DMS153 treated with DMSO at 0.1 percent for 48 hours (cell line): ENCODE data around the gene SETBP1.

ENCODE experiments used
- DNase-seq: peaks from one replicate; lab custom pipeline; 2025; ENCODE audit not compliant: unreplicated experiment; lab: John Stamatoyannopoulos, UW

Gene SETBP1

GRCh38 chr18:44730803-44731529 is 50.3 kb downstream of the SETBP1 start:
- no peak for DNase-seq

DNA sequence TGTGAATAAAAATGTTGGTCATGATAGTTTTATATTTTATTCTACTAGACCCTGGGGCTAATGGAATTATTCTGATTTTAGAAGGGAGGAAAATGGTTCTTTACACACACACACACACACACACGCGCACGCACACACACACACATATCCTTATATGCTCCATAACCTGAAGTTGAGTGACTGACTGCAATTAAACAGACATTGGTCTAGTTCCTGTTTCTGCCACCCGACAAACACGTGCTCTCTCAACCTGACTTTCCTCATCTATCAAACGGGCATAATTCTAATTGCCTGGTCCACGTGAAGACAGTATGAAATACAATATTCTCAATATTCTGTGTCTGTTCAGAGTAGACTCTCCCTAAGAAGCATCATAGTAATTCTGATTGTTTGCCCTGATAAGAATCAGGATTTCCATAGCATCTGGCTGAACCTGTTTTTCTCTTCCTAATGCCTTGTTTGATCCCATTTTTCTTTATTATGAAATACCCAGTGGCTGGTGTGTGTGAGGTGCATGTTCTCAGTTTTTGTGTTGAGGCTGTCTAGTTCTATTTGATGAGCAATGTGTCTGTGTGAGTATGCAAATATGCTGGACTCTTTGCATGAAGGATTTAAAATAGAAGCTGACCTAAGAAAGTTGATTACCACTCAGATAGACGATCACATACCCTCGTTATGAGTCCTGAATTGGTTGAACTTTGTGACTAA is 51.0 kb downstream of the SETBP1 start:
- no peak for DNase-seq

DNA sequence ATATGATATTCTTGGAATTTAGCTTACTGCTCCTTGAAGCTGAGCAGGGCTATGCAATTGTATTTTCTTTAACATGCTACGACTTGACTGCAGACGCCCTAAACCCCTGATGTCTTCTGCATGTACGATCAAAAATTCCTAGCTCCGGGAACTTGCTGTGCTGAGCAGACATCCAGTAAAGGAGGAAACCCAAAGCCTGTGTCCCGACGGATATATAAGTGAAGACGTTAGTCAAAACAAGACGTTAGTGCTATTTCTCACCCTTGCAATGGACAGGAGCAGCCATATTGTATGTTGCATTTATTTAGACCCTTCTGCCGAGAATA is 51.5 kb downstream of the SETBP1 start:
- DNase-seq, result no peak

- no peak for DNase-seq
These were observed 51.9 kb downstream of the SETBP1 start for GRCh38 chr18:44732599-44732998.

DNA sequence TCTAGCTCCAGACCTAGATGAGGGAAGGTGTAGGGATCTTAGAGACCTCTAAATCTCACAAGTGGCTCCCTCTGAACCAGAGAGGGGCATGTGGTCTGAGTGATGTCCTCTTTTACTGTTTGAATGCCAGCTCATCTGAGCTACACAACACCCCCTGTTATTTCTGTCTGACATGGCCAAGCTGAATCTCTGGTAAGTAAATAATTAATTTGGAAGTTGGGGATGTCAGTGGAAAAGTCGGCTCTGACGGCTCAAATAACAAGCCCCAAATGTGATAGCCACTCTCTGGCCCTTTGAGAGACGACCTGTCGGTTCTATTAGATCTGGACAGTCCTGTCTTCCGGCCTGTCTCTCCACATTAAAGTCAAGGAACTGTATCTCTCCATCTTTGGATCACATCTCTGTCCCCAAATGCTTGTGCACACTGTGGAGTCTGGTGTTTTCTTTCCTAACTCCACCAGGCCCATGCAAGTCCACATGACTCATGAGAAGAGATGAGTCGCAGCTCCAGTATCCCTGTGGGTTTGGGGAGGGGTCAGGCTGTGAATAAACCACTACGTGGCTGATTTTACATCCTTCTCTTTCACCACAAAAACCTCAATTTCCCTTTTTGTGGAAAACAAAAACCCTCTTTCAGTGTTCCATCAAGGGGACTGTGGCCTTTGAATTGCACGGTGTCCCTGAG is 52.5 kb downstream of the SETBP1 start:
- no peak for DNase-seq

GRCh38 chr18:44733754-44734465 is 53.2 kb downstream of the SETBP1 start:
- DNase-seq, result no peak

GRCh38 chr18:44735096-44735495 is 54.4 kb downstream of the SETBP1 start:
- DNase-seq, result no peak

- no peak for DNase-seq
These were observed 56.1 kb downstream of the SETBP1 start for GRCh38 chr18:44736664-44737380.

DNA sequence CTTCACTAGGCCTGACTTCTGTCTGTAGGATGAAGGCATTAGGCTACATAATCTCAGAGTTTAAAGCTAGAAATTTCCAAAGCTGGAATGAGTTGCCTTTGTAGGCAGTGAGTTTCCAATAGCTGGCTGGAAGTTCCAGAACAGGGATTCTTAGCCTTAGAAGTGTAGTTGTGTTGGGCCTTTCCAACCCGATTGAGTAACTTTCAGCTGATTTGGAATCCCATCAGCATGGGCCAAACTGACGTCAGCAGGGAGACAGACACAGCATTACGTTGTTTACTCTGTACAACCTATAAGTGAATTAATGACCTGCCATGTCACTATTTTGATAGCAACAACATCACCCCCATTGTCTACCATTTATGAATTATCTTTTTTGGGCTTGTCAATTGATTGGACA is 56.9 kb downstream of the SETBP1 start:
- no peak for DNase-seq

GRCh38 chr18:44740000-44740399 is 59.3 kb downstream of the SETBP1 start:
- DNase-seq, result no peak

DNA sequence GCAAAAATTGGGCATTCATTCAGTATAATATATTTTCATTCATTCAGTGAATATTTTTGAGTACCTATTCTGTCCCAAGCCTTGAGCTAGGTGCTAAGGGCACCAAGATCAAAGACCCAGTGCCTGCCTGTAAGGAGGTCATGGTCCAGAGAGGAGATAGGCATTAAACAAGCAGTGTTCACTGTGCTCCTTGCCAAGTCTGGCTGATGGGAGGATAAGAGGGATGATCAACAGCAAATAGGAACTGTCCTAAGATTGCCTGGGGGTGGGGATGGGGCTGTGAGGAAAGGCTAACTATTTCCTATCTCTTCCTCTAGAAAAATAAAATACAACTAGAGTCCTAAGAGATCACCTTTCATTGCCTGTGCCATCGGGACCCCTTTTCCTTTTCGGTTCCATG is 60.4 kb downstream of the SETBP1 start:
- DNase-seq, result no peak

- no peak for DNase-seq
These were observed 60.8 kb downstream of the SETBP1 start for GRCh38 chr18:44741511-44741910.

DNA sequence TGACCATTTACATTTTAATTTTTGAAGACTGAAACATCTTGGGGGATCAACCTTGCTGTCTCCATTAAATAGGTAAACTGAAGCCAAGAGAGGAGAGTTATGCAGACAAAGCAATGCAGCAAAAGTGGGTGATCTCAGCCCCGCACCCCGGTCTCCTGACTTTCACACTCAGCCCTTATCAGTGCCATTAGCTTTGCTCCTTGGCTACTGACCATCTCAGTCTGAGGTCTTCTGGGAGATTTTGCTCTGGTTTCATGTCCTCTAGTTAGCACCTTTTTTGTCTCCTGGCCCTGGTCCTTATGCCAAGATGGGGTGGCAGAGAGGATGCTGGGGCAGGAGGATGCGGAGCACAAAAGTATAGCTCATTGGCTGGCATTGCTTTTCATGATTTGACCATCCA is 61.4 kb downstream of the SETBP1 start:
- DNase-seq, result no peak

DNA sequence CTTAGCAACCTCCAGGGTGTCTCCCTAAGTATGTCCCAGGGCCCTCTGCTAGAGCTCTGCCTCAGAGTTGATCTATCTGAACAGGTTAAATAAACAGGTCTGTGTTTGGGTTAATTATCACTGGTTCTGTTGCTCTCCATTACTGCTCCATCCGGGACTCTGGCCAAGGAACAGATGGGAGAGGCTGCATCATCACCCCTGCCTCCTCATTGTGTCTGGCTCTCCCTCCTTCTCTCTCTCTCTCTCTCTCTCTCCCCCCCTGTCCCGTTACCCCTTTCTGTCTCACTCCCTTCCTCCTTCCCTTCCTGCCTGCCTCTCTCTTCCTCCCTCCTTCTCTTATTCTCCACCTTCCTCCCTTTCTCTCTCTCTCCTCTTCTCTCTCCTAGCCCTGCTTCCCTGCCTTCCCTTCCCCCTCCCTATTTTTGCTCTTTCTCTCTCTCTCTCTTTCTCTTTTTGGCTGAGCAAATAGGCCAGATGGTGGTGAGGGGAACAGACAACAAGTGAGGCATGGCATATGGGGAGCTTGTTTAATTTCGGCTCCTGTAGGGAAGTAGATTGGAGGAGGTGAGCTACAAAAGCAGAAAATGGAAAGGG is 62.1 kb downstream of the SETBP1 start:
- peak; percentile 89 for DNase-seq

GRCh38 chr18:44743631-44744030 is 62.9 kb downstream of the SETBP1 start:
- DNase-seq, result peak; percentile 40

DNA sequence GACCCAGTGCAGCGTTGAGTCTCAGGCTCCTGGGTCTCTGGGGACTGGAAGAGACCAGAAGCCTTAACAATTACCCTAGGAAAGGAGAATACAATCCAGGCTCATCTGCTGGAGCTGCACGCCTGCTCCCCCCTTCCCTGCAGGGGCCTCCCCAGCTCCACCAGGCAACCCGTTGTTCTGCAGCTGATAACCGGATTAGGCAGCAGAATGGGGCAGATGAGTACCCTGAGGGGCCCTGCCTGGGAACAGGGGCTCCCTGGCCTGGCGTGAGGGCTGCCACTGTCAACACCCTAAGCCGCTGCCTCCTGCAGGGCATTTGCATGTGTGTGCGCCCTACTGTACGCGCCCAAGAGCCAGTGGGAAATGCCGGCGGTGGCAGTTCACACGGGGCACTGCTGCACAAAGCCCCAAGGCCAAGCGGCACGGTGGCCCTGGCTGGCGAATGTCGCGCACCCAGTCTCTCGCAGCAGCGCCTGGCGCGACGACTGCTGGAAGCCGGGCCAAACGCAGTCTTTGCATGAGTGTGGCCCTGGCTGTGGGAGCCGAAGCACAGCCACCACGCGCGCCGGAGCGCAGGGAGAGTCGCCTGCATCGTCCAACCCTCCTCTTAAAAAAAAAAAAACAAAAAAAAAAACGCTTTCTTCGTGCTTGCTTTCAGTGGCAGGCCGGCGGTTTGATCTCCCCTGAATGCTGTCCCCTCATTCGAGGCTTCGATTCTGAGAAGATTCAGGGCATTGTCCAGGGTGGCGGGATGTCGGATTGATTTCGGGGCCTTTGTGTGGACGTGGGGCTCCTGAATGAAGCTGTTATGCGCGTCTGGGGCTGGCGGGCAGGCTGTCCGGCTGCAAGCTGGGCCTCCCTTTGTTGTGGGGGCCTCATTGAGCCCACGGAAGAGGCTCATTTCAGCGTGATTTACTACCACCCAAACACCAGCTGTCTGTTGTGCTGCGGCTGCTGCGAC is 63.8 kb downstream of the SETBP1 start:
- peak; percentile 63 for DNase-seq

DNA sequence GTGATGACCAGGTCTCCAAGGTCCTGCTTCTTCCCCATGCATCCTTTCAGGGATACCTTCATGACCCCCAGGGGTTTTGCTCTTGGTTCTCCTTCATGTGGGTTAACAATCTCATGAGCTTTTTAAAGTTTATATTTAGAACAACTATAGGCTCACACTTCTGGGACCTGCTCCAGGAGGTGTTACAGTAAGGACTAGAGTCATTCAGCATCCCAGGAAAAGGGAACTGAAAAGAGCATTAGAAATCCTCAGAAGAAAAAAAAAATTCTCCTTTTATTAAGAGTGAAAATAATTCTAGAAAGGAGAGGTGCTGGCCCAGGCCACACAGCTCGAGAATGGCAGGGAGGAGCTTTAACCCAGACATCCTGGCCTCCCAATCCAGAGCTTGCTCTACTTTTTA is 66.5 kb downstream of the SETBP1 start:
- DNase-seq, result no peak

DNA sequence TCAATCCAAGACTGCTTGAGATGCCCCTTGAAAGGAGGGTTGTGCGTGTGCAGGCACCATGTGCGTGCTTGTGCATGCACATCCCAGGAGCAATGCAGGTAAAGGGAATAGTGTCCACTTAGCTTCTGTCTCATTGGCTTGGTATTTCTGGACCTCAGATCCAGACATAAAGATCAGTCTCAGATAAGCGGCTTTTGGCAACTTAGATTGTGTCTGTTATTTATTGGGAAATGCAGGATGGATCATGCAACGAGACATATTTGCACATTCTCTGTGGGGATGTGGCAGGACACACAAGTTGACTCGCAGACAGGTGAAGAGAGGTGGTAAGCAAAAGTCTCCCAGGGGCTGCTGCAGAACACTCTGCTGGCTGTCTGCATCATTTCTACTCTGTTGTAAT is 67.9 kb downstream of the SETBP1 start:
- no peak for DNase-seq

DNA sequence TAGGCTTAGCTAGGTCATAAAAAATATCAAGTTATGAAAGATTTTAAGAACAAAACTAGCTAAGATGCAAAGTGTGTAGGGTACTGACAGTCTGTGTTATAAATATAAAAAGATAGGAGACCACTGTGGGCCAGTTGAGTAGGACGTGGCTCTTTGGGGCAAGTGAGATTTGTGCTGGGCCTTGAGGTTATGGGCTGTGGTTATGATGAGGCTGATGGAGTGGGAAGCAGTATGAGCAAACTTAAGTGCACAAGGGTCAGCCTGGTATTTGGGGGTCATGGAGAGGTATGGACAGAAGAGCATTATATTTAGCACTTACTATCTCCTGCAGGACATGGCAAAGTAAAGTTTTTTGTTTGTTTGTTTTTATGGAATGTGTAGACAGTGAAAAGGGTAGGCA is 70.1 kb downstream of the SETBP1 start:
- DNase-seq, result no peak

- DNase-seq, result no peak
These were observed 73.9 kb downstream of the SETBP1 start for GRCh38 chr18:44754567-44754966.
